HEK293 (cell line): ENCODE measurements around the gene DHRS7C.

ENCODE experiments used
- HOXA7 ChIP-seq: sonication (generic); formaldehyde crosslinking; IDR thresholded peaks from 2 replicates; pipeline ENCODE4 v1.8.1; 2022; ENCODE audit warnings: missing genetic modification reagents, borderline replicate concordance
- KLF1 ChIP-seq: fragments of 450-650 bp; formaldehyde crosslinking; IDR thresholded peaks from 2 replicates; pipeline ENCODE4 v1.5.1; 2016; ENCODE audit warnings: missing biosample characterization, missing genetic modification characterization
- KLF9 ChIP-seq: fragments of 450-650 bp; formaldehyde crosslinking; IDR thresholded peaks from 2 replicates; pipeline ENCODE4 v1.5.1; 2016; ENCODE audit warnings: missing biosample characterization, missing genetic modification characterization, low read depth
- OVOL3 ChIP-seq: fragments of 450-650 bp; formaldehyde crosslinking; IDR thresholded peaks from 2 replicates; pipeline ENCODE4 v1.5.1; 2016; ENCODE audit warnings: missing biosample characterization, missing genetic modification characterization
- SCRT1 ChIP-seq: fragments of 450-650 bp; formaldehyde crosslinking; IDR thresholded peaks from 2 replicates; pipeline ENCODE4 v1.5.1; 2016; ENCODE audit warnings: missing biosample characterization, missing genetic modification characterization, borderline replicate concordance
- ZNF155 ChIP-seq: fragments of 450-650 bp; formaldehyde crosslinking; IDR thresholded peaks from 2 replicates; pipeline ENCODE4 v1.5.1; 2016; ENCODE audit warnings: missing biosample characterization, missing genetic modification characterization
- ZNF292 ChIP-seq: fragments of 450-650 bp; formaldehyde crosslinking; IDR thresholded peaks from 2 replicates; pipeline ENCODE4 v1.5.1; 2016; ENCODE audit warnings: low read depth, missing biosample characterization, missing genetic modification characterization, borderline replicate concordance
- ZNF311 ChIP-seq: fragments of 450-650 bp; formaldehyde crosslinking; IDR thresholded peaks from 2 replicates; pipeline ENCODE4 v1.5.1; 2017; ENCODE audit warnings: missing biosample characterization, missing genetic modification characterization, borderline replicate concordance
- ZNF341 ChIP-seq: fragments of 450-650 bp; formaldehyde crosslinking; IDR thresholded peaks from 2 replicates; pipeline ENCODE4; 2016; ENCODE audit warnings: low read depth, missing biosample characterization, missing genetic modification characterization
- ZNF350 ChIP-seq: fragments of 450-650 bp; formaldehyde crosslinking; IDR thresholded peaks from 2 replicates; pipeline ENCODE4 v1.5.0; 2017; ENCODE audit warnings: missing biosample characterization, mild to moderate bottlenecking, missing genetic modification characterization
- ZNF354C ChIP-seq: fragments of 450-650 bp; formaldehyde crosslinking; IDR thresholded peaks from 2 replicates; pipeline ENCODE4 v1.5.1; 2016; ENCODE audit warnings: missing biosample characterization, missing genetic modification characterization, low read depth, borderline replicate concordance
- ZNF423 ChIP-seq: fragments of 450-650 bp; formaldehyde crosslinking; IDR thresholded peaks from 2 replicates; pipeline ENCODE4 v1.5.1; 2016; ENCODE audit warnings: missing biosample characterization, missing genetic modification characterization
- ZNF48 ChIP-seq: fragments of 450-650 bp; formaldehyde crosslinking; IDR thresholded peaks from 2 replicates; pipeline ENCODE4 v1.5.1; 2016; ENCODE audit warnings: missing biosample characterization, missing genetic modification characterization
- ZNF548 ChIP-seq: fragments of 450-650 bp; formaldehyde crosslinking; IDR thresholded peaks from 2 replicates; pipeline ENCODE4 v1.5.1; 2016; ENCODE audit warnings: missing biosample characterization, missing genetic modification characterization
- ZNF558 ChIP-seq: fragments of 450-650 bp; formaldehyde crosslinking; IDR thresholded peaks from 2 replicates; pipeline ENCODE4 v1.5.1; 2016; ENCODE audit warnings: missing biosample characterization, missing genetic modification characterization
- ZNF776 ChIP-seq: fragments of 450-650 bp; formaldehyde crosslinking; IDR thresholded peaks from 2 replicates; pipeline ENCODE4 v1.5.0; 2017; ENCODE audit warnings: missing biosample characterization, missing genetic modification characterization, borderline replicate concordance
- ZNF837 ChIP-seq: fragments of 450-650 bp; formaldehyde crosslinking; IDR thresholded peaks from 2 replicates; pipeline ENCODE4 v1.5.1; 2016; ENCODE audit warnings: missing biosample characterization, missing genetic modification characterization
- TF ChIP-seq, protein P1 (sequence below): fragments of 450-650 bp; formaldehyde crosslinking; conservative IDR thresholded peaks from 2 replicates; pipeline ENCODE4 v1.5.1; 2016; ENCODE audit warnings: low read depth, missing biosample characterization, missing genetic modification characterization
- TF ChIP-seq, protein P2 (sequence below): fragments of 450-650 bp; formaldehyde crosslinking; IDR thresholded peaks from 2 replicates; pipeline ENCODE4 v1.5.1; 2016; ENCODE audit warnings: missing biosample characterization, missing genetic modification characterization
- TF ChIP-seq, protein P3 (sequence below): fragments of 450-650 bp; formaldehyde crosslinking; IDR thresholded peaks from 2 replicates; pipeline ENCODE4 v1.5.1; 2017; ENCODE audit warnings: missing biosample characterization, missing genetic modification characterization
- TF ChIP-seq, protein P4 (sequence below): fragments of 450-650 bp; formaldehyde crosslinking; IDR thresholded peaks from 2 replicates; pipeline ENCODE4 v1.5.1; 2016; ENCODE audit warnings: missing biosample characterization, missing genetic modification characterization
- TF ChIP-seq, protein P5 (sequence below): fragments of 450-650 bp; formaldehyde crosslinking; IDR thresholded peaks from 2 replicates; pipeline ENCODE4 v1.5.1; 2016; ENCODE audit warnings: missing biosample characterization, missing genetic modification characterization, borderline replicate concordance
- TF ChIP-seq, protein P6 (sequence below): fragments of 450-650 bp; formaldehyde crosslinking; IDR thresholded peaks from 2 replicates; pipeline ENCODE4 v1.5.1; 2016; ENCODE audit warnings: missing biosample characterization, missing genetic modification characterization

Gene DHRS7C

DNA sequence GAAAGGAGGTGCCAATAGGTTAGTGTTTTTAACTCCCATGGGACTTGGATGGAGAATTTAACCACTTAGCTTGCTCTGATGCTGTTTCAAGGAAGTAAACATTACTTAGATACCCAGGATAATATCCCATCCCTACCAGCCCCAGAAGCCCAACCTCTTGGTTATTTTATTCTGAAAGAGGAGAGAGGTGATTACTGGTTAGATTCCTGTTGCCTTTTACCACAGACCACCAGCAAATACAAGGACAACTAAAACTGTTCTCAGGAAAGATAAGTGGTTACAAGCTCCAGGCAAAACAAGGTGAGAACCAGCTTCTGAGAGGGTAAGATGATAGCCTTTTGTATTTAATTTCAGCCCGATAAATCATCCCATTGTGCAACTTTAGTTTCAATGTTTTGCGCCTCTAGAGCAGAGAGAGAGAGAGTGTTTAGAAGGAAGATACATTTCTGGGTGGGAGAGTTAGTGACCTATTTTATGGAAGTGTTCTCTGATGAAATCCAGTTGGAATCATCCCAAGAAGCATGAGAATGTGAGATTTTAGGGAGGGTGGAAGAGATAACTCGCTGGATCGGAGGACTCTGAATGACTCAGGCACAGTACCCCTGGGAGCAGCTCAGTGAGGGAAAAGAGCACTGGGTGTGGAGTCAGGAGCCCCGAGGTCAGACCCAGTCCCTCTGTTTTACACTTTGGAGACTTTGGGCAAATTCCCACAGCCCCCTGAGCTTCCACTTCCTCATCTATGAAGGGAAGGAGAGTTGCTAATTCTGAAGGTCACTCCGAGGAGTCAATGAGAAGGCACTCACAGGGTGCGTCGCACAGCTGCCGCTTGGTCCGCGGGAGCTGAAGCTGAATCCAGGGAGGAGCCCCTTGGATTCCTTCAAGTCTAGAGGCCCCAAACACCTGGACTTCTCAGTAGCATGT, 46.4 kb upstream of the DHRS7C start (continued):
- TF ChIP-seq, protein P1, sequence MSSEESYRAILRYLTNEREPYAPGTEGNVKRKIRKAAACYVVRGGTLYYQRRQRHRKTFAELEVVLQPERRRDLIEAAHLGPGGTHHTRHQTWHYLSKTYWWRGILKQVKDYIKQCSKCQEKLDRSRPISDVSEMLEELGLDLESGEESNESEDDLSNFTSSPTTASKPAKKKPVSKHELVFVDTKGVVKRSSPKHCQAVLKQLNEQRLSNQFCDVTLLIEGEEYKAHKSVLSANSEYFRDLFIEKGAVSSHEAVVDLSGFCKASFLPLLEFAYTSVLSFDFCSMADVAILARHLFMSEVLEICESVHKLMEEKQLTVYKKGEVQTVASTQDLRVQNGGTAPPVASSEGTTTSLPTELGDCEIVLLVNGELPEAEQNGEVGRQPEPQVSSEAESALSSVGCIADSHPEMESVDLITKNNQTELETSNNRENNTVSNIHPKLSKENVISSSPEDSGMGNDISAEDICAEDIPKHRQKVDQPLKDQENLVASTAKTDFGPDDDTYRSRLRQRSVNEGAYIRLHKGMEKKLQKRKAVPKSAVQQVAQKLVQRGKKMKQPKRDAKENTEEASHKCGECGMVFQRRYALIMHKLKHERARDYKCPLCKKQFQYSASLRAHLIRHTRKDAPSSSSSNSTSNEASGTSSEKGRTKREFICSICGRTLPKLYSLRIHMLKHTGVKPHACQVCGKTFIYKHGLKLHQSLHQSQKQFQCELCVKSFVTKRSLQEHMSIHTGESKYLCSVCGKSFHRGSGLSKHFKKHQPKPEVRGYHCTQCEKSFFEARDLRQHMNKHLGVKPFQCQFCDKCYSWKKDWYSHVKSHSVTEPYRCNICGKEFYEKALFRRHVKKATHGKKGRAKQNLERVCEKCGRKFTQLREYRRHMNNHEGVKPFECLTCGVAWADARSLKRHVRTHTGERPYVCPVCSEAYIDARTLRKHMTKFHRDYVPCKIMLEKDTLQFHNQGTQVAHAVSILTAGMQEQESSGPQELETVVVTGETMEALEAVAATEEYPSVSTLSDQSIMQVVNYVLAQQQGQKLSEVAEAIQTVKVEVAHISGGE, result no peak
- TF ChIP-seq ZNF423 (no peak), OVOL3 (tag by site-specific recombination) (no peak), ZNF776 (tag by site-specific recombination) (no peak), ZNF837 (no peak), SCRT1 (tag by site-specific recombination) (no peak), ZNF341 (tag by site-specific recombination) (no peak), KLF1 (tag by site-specific recombination) (no peak), ZNF350 (tag by site-specific recombination) (no peak), ZNF311 (no peak), HOXA7 (CRISPR knock-in tag) (no peak), ZNF354C (tag by site-specific recombination) (no peak), KLF9 (tag by site-specific recombination) (no peak), ZNF548 (tag by site-specific recombination) (no peak), ZNF155 (tag by site-specific recombination) (no peak), ZNF558 (tag by site-specific recombination) (peak; percentile 61), ZNF48 (tag by site-specific recombination) (no peak), ZNF292 (tag by site-specific recombination) (no peak)
- TF ChIP-seq, protein P2, sequence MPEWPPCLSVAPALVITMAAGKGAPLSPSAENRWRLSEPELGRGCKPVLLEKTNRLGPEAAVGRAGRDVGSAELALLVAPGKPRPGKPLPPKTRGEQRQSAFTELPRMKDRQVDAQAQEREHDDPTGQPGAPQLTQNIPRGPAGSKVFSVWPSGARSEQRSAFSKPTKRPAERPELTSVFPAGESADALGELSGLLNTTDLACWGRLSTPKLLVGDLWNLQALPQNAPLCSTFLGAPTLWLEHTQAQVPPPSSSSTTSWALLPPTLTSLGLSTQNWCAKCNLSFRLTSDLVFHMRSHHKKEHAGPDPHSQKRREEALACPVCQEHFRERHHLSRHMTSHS (tag by site-specific recombination), result no peak
- TF ChIP-seq, protein P3, sequence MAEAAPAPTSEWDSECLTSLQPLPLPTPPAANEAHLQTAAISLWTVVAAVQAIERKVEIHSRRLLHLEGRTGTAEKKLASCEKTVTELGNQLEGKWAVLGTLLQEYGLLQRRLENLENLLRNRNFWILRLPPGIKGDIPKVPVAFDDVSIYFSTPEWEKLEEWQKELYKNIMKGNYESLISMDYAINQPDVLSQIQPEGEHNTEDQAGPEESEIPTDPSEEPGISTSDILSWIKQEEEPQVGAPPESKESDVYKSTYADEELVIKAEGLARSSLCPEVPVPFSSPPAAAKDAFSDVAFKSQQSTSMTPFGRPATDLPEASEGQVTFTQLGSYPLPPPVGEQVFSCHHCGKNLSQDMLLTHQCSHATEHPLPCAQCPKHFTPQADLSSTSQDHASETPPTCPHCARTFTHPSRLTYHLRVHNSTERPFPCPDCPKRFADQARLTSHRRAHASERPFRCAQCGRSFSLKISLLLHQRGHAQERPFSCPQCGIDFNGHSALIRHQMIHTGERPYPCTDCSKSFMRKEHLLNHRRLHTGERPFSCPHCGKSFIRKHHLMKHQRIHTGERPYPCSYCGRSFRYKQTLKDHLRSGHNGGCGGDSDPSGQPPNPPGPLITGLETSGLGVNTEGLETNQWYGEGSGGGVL (tag by site-specific recombination), result peak; percentile 90
- TF ChIP-seq, protein P4, sequence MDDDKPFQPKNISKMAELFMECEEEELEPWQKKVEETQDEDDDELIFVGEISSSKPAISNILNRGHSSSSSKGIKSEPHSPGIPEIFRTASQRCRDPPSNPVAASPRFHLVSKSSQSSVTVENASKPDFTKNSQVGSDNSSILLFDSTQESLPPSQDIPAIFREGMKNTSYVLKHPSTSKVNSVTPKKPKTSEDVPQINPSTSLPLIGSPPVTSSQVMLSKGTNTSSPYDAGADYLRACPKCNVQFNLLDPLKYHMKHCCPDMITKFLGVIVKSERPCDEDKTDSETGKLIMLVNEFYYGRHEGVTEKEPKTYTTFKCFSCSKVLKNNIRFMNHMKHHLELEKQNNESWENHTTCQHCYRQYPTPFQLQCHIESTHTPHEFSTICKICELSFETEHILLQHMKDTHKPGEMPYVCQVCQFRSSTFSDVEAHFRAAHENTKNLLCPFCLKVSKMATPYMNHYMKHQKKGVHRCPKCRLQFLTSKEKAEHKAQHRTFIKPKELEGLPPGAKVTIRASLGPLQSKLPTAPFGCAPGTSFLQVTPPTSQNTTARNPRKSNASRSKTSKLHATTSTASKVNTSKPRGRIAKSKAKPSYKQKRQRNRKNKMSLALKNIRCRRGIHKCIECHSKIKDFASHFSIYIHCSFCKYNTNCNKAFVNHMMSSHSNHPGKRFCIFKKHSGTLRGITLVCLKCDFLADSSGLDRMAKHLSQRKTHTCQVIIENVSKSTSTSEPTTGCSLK, result no peak
- TF ChIP-seq, protein P5, sequence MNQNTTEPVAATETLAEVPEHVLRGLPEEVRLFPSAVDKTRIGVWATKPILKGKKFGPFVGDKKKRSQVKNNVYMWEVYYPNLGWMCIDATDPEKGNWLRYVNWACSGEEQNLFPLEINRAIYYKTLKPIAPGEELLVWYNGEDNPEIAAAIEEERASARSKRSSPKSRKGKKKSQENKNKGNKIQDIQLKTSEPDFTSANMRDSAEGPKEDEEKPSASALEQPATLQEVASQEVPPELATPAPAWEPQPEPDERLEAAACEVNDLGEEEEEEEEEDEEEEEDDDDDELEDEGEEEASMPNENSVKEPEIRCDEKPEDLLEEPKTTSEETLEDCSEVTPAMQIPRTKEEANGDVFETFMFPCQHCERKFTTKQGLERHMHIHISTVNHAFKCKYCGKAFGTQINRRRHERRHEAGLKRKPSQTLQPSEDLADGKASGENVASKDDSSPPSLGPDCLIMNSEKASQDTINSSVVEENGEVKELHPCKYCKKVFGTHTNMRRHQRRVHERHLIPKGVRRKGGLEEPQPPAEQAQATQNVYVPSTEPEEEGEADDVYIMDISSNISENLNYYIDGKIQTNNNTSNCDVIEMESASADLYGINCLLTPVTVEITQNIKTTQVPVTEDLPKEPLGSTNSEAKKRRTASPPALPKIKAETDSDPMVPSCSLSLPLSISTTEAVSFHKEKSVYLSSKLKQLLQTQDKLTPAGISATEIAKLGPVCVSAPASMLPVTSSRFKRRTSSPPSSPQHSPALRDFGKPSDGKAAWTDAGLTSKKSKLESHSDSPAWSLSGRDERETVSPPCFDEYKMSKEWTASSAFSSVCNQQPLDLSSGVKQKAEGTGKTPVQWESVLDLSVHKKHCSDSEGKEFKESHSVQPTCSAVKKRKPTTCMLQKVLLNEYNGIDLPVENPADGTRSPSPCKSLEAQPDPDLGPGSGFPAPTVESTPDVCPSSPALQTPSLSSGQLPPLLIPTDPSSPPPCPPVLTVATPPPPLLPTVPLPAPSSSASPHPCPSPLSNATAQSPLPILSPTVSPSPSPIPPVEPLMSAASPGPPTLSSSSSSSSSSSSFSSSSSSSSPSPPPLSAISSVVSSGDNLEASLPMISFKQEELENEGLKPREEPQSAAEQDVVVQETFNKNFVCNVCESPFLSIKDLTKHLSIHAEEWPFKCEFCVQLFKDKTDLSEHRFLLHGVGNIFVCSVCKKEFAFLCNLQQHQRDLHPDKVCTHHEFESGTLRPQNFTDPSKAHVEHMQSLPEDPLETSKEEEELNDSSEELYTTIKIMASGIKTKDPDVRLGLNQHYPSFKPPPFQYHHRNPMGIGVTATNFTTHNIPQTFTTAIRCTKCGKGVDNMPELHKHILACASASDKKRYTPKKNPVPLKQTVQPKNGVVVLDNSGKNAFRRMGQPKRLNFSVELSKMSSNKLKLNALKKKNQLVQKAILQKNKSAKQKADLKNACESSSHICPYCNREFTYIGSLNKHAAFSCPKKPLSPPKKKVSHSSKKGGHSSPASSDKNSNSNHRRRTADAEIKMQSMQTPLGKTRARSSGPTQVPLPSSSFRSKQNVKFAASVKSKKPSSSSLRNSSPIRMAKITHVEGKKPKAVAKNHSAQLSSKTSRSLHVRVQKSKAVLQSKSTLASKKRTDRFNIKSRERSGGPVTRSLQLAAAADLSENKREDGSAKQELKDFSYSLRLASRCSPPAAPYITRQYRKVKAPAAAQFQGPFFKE (tag by site-specific recombination), result no peak
- TF ChIP-seq, protein P6, sequence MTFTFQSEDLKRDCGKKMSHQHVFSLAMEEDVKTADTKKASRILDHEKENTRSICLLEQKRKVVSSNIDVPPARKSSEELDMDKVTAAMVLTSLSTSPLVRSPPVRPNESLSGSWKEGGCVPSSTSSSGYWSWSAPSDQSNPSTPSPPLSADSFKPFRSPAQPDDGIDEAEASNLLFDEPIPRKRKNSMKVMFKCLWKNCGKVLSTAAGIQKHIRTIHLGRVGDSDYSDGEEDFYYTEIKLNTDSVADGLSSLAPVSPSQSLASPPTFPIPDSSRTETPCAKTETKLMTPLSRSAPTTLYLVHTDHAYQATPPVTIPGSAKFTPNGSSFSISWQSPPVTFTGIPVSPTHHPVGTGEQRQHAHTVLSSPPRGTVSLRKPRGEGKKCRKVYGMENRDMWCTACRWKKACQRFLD, result no peak
